Measurements from ENCODE around the gene ZNF710. TPM values are rescaled to one million over a fixed set of nuclear protein-coding genes. Genes with fewer than 3 reads are reported as not detected.

The ZNF710 gene
- polyA plus RNA-seq, 1 experiment, result 2.2 TPM

DNA sequence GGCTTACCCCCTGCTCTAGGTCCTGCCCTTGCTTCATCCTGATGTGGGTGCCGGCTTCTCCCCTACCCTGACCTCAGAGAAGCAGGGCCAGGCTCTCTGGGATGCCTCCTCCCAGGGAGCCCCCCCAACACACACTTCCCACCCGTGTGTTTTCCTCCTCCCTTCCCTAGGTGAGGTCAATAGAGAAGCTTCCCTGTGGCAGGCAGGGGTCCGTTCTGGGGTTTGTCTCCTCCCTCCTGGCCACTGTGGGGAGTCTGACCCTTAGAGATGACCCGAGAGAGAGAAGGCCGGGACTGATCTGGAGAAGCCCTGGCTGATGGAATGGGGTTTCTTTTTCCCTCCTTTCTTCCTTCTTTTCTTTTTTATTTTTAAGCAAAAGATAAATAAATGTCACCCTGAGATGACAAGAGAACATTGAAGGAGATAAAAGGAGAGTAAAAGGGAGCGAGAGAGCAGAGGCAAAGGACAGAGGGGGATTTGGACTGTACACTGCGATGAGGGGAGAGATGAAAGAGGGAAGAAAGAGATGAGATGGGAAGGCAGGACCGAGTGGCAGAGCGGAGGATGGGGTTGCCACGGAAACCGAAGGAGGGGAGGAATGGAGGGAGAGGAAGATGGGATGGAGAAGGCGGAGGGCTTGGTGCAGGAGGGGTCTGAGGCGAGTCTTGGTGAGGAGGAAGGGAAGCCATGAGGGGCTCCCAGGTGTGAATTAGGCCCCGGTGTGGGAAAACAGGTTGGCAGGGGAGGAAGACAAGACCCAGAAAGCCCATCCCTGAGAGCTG lies 52.8 kb downstream of the ZNF710 start:
- CTCF ChIA-PET, result interaction anchor here (1.9 kb wide), 2 partner anchors 17 to 18 kb away, joined by 8 to 11 read pairs; no protein-coding TSS in a partner anchor
- TF ChIP-seq, protein P1, sequence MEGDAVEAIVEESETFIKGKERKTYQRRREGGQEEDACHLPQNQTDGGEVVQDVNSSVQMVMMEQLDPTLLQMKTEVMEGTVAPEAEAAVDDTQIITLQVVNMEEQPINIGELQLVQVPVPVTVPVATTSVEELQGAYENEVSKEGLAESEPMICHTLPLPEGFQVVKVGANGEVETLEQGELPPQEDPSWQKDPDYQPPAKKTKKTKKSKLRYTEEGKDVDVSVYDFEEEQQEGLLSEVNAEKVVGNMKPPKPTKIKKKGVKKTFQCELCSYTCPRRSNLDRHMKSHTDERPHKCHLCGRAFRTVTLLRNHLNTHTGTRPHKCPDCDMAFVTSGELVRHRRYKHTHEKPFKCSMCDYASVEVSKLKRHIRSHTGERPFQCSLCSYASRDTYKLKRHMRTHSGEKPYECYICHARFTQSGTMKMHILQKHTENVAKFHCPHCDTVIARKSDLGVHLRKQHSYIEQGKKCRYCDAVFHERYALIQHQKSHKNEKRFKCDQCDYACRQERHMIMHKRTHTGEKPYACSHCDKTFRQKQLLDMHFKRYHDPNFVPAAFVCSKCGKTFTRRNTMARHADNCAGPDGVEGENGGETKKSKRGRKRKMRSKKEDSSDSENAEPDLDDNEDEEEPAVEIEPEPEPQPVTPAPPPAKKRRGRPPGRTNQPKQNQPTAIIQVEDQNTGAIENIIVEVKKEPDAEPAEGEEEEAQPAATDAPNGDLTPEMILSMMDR (IDR thresholded peaks at IDR 0.05; ENCODE audit: low read depth, low read length), result no peak
- Histone ChIP-seq H3K9me3 (ENCODE audit: control insufficient read depth, insufficient read depth, low read length) (no peaks in the 10 kb centered on the region; the same call in 1 of the 2 replicates), H3K4me3 (ENCODE audit: low read depth, low read length) (no peak overlapping the region), H3K27me3 (ENCODE audit: control insufficient read depth, insufficient read depth, low read length) (no peaks in the 10 kb centered on the region), H3K27ac (ENCODE audit: low read depth, low read length) (no peak overlapping the region)
- POLR2A ChIA-PET, result no interaction called here
- no peak for DNase-seq (ENCODE audit: low read depth, low spot score)

DNA sequence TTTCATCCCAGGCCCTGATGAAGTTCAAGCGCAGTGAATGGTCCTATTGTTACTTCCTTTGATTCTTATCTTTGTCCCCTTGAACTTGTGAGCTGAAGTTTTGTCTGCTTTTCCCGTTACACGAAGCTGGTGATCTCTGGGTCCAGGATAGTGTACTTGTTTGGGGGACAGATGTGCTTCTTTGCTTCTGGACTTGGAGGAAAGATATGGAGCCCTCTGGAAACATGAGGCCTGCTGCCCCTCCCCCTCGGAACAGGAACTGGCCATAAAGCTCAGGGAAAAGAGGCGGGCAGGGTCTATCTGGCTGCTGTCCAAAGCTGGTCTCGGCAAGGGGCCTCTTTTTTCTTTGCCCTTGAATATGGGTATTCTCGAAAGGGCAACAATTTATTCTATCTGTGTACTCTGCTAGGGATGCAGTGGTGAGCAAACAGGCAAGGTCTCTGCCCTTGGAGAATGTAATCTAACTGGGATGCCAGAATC lies 53.5 kb downstream of the ZNF710 start:
- Histone ChIP-seq H3K4me3 (ENCODE audit: low read depth, low read length) (no peak overlapping the region), H3K9me3 (ENCODE audit: control insufficient read depth, insufficient read depth, low read length) (peaks cover 4% of the 10 kb centered on the region; the same call in 1 of the 2 replicates), H3K27ac (ENCODE audit: low read depth, low read length) (no peak overlapping the region), H3K27me3 (ENCODE audit: control insufficient read depth, insufficient read depth, low read length) (no peaks in the 10 kb centered on the region)
- ChIA-PET CTCF (interaction anchor here (1.9 kb wide), 1 partner anchor 17 kb away, joined by 8 read pairs; no protein-coding TSS in a partner anchor), POLR2A (interaction anchor here (0.9 kb wide), 1 partner anchor 21 kb away, joined by 3 read pairs; no protein-coding TSS in a partner anchor)
- TF ChIP-seq, protein P1 (IDR thresholded peaks at IDR 0.05; ENCODE audit: low read depth, low read length), result no peak
- DNase-seq (ENCODE audit: low read depth, low spot score), result no peak

DNA sequence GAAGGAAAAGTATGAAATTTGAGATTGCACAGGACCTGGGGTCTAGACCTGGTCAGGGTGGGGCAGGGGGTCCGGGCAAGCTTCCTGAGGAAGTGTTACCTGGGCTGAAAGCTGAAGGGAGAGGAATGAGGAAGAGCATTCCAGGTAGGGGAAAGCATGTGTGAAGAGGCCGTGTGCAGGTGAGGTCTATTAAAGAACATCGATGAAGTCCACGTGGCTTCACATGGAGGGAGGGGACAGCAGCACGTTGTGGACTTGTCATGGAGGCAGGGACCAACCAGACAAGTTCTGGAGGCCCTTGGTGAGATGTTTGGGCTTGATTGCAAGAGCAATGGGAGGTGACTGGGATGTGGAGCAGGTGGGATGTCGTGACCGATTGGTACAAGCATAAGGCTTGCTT lies 54.1 kb downstream of the ZNF710 start:
- CTCF ChIA-PET, result interaction anchor here (1.9 kb wide), 1 partner anchor 16 kb away, joined by 8 read pairs; no protein-coding TSS in a partner anchor
- TF ChIP-seq, protein P1 (IDR thresholded peaks at IDR 0.05; ENCODE audit: low read depth, low read length), result no peak
- POLR2A ChIA-PET, result interaction anchor here (0.9 kb wide), 1 partner anchor 21 kb away, joined by 3 read pairs; no protein-coding TSS in a partner anchor

DNA sequence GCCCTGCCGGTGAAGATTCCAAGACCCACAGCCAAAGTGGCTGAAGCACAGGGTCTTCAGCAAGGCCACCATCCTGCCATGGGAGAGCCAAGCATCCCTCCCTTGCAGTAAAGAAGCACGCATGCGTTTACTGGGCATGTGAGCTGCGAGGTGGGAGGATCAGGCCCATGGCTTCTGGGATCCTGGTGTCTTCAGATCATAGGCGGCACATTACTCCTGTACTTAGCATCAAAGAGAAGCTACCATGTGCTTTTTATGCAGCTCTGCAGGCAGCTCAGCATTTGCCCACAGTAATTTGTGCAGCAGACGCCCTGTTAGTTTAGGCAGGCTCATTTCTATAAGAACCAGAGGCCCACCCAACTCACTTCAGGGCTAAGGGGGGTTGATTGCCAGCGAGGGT lies 55.4 kb downstream of the ZNF710 start:
- Histone ChIP-seq H3K4me3 (ENCODE audit: low read depth, low read length) (no peak overlapping the region), H3K27ac (ENCODE audit: low read depth, low read length) (no peak overlapping the region), H3K27me3 (ENCODE audit: control insufficient read depth, insufficient read depth, low read length) (no peaks in the 10 kb centered on the region), H3K9me3 (ENCODE audit: control insufficient read depth, insufficient read depth, low read length) (peaks cover 4% of the 10 kb centered on the region; the same call in 1 of the 2 replicates)
- POLR2A ChIA-PET, result no interaction called here
- TF ChIP-seq, protein P1 (IDR thresholded peaks at IDR 0.05; ENCODE audit: low read depth, low read length), result no peak
- DNase-seq (ENCODE audit: low read depth, low spot score), result no peak
- CTCF ChIA-PET, result no interaction called here

More for the DNA sequence above, 54.1 kb downstream of the ZNF710 start:
- H3K9me3 ChIP-seq (ENCODE audit: control insufficient read depth, insufficient read depth, low read length), result peaks cover 4% of the 10 kb centered on the region; the same call in 1 of the 2 replicates
- no peak for DNase-seq (ENCODE audit: low read depth, low spot score)
- H3K27me3 ChIP-seq (ENCODE audit: control insufficient read depth, insufficient read depth, low read length), result no peaks in the 10 kb centered on the region
- no peak overlapping the region for H3K27ac ChIP-seq (ENCODE audit: low read depth, low read length)
- no peak overlapping the region for H3K4me3 ChIP-seq (ENCODE audit: low read depth, low read length)

DNA sequence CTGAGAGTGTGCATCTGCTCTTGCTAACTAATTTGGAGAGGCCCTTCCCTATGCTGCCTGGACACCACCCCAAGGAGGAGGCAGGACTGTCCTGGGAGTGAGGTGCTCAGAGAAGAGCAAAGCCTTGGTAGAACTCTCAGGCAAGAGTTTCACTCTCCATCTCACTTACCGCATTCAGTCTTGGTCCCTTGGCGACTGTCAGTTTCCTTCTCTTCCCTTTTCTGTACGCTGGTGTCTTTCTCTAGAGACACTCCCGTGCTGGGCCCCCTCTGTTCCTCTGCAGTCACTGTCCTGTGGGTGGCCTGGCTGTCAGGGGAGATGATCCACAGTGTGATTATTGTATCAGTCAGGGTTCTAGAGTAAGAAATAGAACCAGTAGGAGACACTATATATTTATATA lies 57.2 kb downstream of the ZNF710 start:
- CTCF ChIA-PET, result interaction anchor here (1.5 kb wide), 1 partner anchor 13 kb away, joined by 4 read pairs; no protein-coding TSS in a partner anchor
- Histone ChIP-seq H3K4me3 (ENCODE audit: low read depth, low read length) (no peak overlapping the region), H3K27ac (ENCODE audit: low read depth, low read length) (no peak overlapping the region), H3K9me3 (ENCODE audit: control insufficient read depth, insufficient read depth, low read length) (peaks cover 4% of the 10 kb centered on the region; the same call in 1 of the 2 replicates), H3K27me3 (ENCODE audit: control insufficient read depth, insufficient read depth, low read length) (no peaks in the 10 kb centered on the region)
- no peak for DNase-seq (ENCODE audit: low read depth, low spot score)
- POLR2A ChIA-PET, result no interaction called here
- TF ChIP-seq, protein P1 (IDR thresholded peaks at IDR 0.05; ENCODE audit: low read depth, low read length), result no peak
